Measurements from ENCODE around the gene CYP4B1.
"Not testable (repeated sequence)": the region's sequence is repeated elsewhere in the genome, so short reads cannot be mapped to it uniquely, and the experiment has no call there.

Gene CYP4B1

DNA sequence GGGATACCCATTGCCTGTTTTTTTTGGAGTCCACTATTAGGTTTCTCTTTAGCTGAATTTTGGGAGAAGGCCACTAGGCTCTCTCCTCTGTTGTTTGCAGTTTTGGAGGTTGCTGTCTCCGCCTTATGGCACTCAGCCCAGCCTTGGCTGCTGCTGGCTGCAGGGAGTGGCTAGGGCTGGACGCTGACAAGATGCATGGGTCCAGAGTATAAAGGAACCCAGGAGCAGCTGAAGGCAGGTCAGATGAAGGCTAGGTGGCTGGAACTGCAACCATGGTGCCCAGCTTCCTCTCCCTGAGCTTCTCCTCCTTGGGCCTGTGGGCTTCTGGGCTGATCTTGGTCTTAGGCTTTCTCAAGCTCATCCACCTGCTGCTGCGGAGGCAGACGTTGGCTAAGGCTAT is at the start of gene CYP4B1:
Gene CYP4B1 (plus strand): TSS at position 237 of the 400 bp plus-strand sequence. CDS start 36 bp downstream, at position 273.
- DNase-seq (ENCODE audit: low spot score): no peak

DNA sequence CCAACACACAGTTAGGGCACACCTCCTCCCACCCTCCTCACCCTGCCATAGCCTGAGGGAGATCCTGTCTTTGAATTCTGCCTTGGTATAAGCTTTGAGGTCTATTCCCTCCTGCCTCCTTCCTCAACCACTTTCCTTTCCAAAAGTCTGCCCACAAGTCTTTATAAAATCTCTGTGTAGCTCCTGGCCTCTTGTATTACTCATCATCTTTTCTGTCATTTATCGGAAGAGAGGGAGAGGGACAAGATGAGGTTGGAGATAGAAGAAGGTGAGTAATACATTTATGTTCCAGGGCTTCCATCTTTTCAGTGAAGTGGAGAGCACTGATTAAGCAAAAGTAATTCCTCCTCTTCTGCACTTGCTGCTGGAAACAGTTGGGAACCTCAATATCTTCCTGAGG is 49.4 kb upstream of the CYP4B1 start:
- DNase-seq (ENCODE audit: low spot score): no peak

DNA sequence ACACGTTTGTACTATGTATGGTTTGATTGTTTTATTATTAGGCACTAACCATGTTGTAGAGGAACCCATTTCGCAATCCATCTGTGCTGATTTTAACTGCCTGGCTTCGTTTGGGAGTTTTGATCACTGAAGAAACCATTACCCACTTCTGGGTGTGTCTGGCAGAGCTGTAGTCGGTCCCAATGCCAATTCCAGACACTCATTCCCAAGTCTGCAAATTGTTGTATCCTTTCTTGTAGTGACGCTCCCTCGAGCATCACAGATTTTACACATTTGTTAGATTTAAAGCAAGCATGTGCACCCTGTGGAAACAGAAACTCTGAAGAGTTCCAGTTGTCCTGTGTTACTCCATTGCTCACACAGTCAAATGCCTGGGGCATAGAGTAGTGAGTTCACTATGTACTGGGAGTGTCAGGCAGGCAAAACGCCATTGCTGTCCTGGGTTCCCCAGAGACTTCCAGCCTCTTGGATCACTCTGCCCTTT is 48.9 kb upstream of the CYP4B1 start:
- no peak for DNase-seq (ENCODE audit: low spot score)

DNA sequence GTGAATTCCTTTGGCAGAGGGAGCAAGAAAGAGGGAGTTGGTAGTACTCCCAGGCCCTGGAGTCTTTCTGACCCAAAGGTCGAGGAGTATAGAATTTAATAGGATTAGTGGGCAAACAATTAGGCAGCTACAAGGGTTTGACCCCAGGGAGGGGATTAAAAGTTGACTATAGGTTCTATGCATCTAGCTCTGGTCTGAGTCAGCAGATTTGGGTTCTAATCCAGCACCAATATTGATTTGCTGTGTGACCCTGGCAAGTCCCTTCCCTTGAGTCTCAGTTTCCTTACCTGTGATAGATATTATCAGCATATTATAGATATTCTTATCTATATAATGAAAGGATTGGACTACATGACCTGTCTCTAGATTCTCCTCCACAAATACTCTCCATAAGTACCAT is 44.9 kb upstream of the CYP4B1 start:
- no peak for DNase-seq (ENCODE audit: low spot score)

DNA sequence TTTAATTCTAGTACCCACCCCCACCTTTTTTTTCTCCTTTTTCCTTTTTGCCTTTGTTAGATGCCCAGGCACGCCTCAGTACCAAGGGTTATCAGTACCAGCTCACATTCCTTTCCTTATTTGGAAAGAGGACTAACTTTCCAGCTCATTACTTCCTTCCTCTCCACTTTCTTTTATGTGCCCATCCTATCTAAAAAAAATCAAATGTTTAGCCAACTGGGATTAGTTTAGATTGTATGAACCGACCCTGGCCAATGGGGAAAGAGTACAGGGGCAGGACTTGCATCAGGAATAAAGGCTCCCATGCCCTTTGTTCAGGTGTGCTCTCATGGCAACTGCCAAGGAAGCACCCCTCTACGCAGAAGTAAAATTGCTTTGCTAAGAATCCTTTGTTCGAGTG is 44.1 kb upstream of the CYP4B1 start:
- DNase-seq (ENCODE audit: low spot score): not testable (repeated sequence)

DNA sequence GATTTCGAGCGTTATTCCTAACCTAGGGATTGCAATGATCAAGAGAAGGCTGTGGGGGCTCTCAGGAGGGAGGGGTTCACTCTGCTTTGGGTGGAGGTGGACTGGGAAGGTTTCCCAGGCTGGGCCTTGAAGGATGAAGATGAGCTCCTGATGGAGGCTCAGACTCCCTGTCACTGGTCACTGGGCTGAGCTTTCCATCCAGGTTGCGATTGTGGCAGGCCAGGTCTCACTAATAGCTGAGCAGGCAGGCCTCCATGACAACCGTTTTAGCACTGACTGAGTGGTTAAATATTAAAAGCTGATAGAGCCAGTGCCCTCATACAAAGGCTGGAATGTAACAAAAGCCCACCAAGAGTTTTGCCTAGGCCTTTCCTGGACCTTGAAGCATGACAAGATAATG is 43.7 kb upstream of the CYP4B1 start:
- no peak for DNase-seq (ENCODE audit: low spot score)

DNA sequence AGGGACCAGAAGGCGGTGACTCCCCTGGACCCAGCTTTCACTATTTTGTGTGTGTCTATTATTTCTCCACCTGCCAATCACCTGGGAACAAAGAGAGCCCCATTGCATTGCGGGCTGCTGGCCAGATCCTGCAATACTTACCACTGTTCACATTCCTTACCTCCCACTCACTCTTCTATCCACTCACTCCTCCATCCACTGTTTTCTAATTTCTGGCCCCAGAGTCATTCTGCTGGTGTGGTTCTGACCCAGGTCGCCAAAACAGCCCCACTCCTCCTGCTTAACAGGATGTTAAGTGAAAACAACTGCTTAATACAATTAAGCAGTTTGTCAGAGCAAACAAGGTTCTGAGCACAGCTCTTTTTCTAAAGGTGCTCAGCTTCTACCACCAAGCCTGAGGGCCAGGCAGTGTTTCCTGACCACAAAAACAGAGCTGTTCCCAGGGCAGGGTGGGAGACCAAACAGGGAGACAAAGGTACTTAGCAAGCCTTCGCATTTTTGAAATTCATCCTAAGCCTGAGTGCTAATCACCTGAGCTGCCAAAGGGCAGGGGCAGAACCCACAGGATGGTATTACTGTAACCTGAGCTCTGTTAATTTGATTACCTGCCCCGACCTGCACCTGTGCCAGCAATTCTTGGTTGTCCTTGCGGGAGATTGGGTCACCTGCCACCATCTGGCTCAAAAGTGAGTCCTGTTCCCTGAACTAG is 41.4 kb upstream of the CYP4B1 start:
- DNase-seq (ENCODE audit: low spot score): no peak

DNA sequence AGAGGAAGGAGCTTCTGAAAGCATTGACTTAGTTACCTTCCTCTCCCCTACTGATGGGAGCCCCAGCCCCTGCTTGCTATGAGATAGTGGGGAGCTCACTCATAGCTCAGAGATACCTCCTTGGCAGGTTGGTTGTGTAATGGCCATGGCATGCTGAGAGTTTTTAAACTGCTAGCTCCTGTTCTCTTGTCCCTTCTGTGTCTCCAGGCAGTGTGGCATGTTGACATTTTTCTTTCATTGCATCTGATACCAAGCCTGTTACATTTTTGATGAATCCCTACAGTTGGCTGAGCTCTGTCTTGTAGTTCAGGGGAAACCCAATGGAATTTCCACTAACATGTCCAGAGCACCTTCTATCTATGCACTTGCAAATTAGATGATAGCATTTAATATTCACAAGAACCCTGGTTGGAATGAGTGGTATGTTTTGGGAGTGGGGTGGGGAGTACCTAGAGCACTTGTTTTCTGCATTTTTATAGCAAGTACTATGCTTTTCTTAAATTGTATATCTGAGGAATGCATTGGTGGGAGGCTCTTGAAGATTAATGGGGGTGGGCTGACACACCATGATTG is 40.8 kb upstream of the CYP4B1 start:
- no peak for DNase-seq (ENCODE audit: low spot score)

DNA sequence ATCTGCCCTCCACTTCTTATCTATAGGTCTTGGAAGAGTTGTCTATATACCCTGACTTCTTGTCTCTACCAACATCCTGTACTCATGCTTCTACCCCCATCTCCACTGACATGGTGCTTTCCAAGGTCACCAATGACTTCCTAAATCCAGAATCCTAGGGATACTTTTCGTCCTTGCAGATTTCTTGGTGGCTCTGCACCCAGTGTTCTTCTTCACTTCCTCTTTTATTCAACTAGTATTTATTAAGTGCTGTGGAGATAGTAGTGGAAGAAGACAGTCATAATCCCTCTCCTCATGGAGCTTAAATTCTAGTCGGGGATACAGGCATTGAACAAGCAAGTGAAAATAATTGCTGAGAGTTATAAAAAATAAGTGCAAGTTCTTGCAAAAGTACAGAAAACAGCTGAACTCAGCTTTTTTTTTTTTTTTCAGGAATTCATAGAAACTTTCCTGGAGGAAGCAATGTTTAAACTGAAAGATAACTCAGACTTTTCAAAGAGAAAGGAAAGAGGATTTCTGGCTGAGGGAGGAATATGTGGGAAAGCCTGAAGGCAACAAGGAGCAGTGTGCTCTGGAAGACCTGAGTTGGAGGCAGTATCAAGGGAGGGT is 38.2 kb upstream of the CYP4B1 start:
- DNase-seq (ENCODE audit: low spot score): no peak

DNA sequence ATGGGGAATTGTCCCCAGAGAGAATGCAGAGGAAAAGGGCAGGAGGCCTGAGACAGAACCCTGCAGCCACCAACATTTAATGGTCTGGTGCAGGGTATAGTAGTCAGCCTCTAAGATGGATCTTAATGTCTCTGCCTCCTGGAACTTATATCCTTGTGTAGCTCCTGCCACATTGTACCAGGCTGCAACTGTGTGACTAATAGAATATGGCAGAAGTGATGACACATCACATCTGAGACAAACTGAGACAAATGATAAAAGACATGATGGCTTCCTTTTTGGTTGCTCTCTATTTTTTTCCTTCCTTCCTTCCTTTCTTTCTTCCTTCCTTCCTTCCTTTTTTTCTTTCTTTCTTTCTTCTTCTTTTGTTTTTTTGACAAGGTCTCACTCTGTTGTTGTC is 37.1 kb upstream of the CYP4B1 start:
- no peak for DNase-seq (ENCODE audit: low spot score)

DNA sequence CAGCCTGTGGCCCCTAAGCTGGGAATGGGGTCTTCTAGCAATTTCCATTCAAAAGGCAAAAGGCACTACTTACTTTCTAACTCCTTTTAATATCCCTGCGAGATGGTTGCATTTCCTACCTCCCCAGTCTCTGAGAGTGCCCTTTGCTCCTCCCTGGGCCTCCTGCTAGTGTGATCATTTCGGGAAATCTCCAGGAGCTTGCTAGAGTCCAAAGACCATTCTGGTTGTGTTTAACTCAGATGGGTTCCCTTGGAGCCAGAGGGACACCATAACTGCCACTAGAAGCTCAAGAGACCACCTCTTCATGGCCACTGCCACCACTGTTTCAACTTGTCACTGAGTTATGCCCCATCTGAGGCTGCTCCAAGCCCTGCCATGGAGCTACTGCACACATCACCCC is 34.4 kb upstream of the CYP4B1 start:
- no peak for DNase-seq (ENCODE audit: low spot score)

DNA sequence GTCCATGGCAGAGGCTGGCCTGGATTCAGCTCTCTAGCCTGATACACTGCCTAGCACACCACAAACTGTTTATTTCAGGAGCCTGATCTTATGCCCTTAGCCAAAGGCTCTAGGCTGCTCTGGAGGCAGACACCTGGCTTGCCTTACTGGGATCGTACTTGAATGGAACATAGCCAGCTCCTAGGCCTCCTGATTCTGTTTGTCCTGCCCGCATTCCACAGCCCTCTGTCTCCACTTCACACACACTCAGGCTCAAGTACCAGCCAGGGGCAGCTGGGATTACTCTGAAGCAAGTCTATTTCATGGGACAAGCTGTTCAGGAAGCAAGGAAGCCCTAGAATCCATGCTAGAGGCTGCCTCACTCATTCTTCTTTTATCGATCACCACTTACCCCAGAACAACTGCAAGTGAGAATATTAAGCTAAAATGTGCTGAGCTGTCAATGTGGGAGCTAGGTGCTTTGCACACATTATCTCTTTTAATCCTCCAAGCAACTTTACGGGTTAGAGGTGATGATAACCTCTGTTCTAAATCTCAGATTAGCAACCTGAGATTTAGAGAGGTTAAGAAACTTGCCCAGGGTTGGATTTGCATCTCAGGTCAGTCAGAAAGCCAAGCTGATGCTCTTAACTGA is 31.1 kb upstream of the CYP4B1 start:
- no peak for DNase-seq (ENCODE audit: low spot score)

DNA sequence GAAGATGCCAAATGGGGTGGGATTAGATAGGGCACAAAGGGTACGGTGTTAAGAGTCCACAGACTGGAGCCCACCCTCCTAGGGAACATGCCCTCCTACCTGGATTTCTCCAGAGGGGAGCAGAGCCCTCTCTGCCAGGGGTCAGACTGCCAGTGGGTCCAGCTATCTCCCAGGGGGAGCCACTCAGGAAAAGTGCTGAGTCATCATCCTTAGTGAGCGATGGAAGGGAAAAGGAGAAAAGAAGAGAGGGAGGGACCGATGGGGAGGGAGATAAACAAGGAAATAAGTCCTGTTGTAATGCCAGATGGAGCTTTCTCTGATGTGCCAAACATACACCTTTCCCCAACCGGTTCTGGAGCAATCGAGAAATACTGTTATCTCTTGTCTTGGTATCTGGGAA is 30.4 kb upstream of the CYP4B1 start:
- DNase-seq (ENCODE audit: low spot score): no peak

DNA sequence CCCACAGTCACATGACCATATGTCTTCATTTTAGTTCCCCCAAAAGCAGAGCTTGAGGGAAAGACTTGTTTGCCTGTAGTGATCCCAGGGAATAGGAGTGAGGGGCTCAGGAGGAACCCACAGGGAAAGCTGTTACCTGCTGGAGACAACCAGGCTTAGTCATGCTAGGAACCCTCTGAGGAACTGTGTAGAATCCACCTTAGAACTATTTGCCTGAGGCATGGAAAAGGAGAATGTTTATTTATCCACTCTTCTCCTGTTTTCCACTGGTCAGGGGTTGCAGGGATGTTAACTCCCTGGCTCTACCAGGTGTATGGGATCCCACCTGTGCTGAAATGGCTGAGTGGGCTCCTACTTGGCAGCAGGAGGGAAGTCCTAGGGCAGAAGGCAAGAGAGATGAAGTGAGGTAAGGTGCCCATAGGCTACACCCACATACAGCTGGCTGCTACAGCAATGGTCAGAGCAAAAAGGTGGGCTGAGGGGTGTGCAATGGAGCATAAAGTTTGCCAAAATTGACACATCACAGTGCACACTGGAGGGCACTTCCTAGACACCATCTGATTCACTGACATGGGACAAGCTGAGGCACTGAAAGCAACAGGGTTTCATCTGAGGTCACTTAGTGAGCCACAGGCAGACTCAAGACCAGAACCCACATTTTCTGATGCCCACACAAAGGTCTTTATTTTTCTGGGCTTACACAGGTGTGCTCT is 29.7 kb upstream of the CYP4B1 start:
- DNase-seq (ENCODE audit: low spot score): no peak

DNA sequence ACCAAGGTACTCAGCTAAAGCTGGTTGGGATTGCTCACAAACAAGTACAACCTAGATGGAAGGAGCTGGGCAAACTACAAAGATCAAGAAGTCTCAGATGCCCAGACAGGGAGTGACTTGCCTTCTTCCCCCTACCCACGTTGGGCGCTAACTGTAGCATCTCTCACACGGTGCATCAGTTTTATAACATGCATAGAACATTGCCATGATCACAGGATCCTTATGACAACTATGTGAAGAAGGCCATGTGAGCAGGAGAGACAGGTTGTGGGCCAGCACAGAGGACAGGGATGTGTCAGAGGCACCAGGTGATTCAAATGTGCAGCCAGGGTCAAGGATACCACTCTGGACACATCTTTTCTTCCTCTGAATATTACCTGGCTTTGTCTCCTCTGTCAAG is 28.3 kb upstream of the CYP4B1 start:
- no peak for DNase-seq (ENCODE audit: low spot score)

DNA sequence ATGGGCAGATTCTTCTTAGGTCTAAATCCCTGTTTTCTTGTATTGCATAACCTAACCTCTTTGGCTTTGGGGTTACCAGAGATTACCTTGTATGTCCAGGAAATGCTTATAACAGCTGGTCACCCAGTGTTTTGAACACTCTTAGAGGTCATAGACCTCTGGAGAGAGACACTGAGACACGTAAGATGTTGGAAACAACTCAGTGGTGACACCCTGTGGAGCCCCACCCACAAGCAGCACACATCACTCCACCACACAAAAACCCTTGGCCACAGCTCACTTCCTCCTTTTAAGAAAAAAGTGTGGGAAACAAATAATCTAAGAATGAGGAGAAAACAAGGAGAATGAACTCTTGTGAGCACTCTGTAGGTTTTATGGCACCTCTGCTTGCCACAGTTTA is 26.3 kb upstream of the CYP4B1 start:
- no peak for DNase-seq (ENCODE audit: low spot score)

DNA sequence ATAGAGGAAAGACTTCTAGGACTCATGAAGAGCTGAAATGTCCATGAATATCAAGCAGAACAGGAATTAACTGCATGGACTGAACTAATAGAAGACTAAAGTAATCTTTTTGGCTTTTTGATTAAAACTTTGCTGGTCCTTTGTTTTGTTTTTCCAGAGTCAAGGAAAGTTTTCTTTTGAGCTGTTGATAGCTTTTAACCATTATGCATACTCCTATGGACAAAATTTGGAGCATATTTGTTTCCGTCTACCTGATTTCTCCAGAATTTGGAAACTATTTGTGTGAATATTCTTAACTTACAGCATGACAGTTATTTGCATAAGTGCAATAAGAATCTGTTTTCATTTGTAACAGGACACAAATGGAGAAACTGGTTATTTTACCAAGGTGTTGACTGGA is 24.5 kb upstream of the CYP4B1 start:
- DNase-seq (ENCODE audit: low spot score): no peak

DNA sequence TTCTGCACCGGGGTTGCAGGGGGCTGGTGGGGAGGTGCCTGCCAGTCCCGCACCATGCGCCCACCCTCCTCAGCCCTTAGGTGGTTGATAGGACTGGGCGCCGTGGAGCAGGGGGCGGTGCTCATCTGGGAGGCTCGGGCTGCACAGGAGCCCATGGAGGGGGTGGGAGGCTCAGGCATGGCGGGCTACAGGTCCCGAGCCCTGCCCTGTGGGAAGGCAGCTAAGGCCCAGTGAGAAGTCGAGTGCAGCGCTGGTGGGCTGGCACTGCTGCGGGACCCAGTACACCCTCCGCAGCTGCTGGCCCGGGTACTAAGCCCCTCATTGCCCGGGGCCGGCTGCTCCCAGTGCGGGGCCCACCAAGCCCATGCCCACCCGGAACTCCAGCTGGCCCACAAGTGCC is 20.4 kb upstream of the CYP4B1 start:
- DNase-seq (ENCODE audit: low spot score): not testable (repeated sequence)

DNA sequence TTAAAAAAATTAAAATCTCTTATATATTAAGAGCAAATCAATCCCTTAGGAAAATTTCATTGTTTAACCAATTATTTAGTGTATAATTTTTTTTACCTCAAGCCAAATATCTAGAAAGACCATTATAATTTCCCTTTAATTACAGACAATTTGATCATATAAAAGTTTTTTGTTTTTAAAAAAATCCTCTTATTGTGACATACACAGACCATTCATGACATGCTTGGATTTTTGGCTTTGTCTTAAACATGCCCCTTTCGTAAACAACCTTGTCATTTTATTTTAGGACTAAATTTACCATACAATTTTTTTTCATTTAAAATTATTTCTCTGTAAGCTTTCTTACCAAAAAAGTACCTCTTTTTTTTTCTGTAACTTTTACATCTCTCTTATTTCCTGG is 14.2 kb upstream of the CYP4B1 start:
- DNase-seq (ENCODE audit: low spot score): no peak

DNA sequence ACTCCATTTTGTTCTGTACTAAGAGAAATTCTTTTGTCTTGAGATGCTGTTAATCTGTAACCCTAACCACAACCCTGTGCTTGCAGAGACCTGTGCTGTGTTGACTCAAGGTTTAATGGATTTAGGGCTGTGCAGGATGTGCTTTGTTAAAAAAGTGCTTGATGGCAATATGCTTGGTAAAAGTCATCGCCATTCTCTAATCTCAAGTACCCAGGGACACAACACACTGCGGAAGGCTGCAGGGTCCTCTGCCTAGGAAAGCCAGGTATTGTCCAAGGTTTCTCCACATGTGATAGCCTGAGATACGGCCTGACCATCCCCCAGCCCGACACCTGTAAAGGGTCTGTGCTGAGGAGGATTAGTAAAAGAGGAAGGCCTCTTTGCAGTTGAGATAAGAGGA is 10.2 kb upstream of the CYP4B1 start:
- DNase-seq (ENCODE audit: low spot score): not testable (repeated sequence)

DNA sequence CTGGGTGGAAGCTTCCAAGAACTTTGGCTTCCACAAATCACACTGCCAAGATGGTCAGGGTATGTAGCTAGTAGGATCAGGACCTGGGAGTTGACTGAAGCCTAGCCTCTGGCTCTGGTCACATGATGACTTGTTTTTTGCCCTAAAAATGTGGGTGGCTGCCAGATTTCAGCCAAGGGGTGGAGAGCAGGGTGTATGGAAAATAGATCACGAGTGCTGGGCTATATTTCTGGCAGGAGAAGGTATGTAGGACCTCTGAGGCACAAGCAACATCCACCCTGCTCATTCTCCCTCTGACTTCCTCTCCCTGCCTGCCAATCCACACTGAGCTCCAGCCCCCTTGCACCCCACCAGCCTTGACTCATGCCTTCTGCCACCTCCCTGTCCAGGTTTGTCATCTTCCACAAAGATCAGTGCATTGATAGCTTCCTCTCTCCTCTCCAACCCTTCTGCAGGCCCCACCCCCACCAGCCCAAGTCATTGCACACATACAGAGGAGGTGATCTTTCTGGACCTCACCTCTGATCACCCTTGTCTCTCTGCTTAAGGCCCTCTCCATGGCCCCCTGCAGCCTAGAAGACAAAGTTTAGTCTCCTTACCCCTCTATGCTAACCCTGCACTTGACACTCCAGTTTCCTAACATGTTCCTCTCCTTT is 8.3 kb upstream of the CYP4B1 start:
- DNase-seq (ENCODE audit: low spot score): no peak

DNA sequence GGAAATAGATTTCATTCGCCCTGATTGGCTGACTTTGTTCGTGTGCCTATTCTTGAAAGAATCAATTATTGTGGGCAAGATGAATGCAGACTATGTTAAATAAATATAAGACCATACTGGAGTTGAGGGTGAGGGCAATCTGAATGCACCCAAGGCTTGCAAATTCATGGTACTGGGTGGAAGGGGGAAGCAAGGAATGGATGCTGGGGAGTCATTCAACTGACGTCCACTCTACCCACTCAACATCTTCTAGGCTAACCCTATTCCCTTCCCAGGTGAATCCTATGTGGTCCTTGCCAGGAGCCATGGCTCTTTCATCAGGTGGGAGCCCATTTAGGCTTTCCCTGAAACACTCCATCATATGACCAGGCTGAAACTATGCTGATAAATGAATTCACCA is 5.7 kb upstream of the CYP4B1 start:
- DNase-seq (ENCODE audit: low spot score): no peak
